Measurements from ENCODE around the gene GLOD4. TPM values are rescaled to one million over a fixed set of nuclear protein-coding genes. Genes with fewer than 3 reads are reported as not detected.
A peak's percentile ranks its signal among the peaks of the same experiment; 100 is the strongest.

The GLOD4 gene
- total and polyA plus RNA-seq, 2 of the 4 experiments (the other 2 are of a cell fraction) = 26.3 to 36.7 TPM

GRCh38 chr17:746783-747629, 35.1 kb downstream of the GLOD4 start:
- no peak for ATAC-seq (ENCODE audit: low read depth)
- Histone ChIP-seq H3K27me3 (ENCODE audit: control insufficient read depth, insufficient read depth, low read length) (no peaks in the 10 kb centered on the region), H3K4me1 (ENCODE audit: control insufficient read depth, insufficient read depth, low read length) (peaks cover 7% of the 10 kb centered on the region), H2BK20ac (ENCODE audit: low read depth, low read length) (no peak overlapping the region), H4K5ac (ENCODE audit: low read depth, low read length) (no peak overlapping the region), H3K36me3 (ENCODE audit: control insufficient read depth, insufficient read depth, low read length) (peaks cover 51% of the 10 kb centered on the region), H3K56ac (ENCODE audit: extremely low read depth, insufficient read depth, low read length) (no peak overlapping the region), H4K8ac (ENCODE audit: low read depth in 2 of 2, low read length in 2 of 2) (no peak overlapping the region), H3K4me3 (ENCODE audit: insufficient read depth, low read depth, low read length) (no peak overlapping the region), H3K23ac (ENCODE audit: low read depth, low read length) (no peak overlapping the region), H4K91ac (ENCODE audit: insufficient read depth, low read depth, low read length) (no peak overlapping the region), H3K14ac (replicated peaks; ENCODE audit: low read depth, low read length) (no peak overlapping the region), H3K18ac (ENCODE audit: low read depth, low read length) (no peak overlapping the region), H3K79me1 (ENCODE audit: low read depth in 1 of 2, low read length in 2 of 2) (peaks cover 31 to 87% of the 10 kb centered on the region in 2 experiments), H3K9me1 (ENCODE audit: insufficient read depth, low read length) (peaks cover 17% of the 10 kb centered on the region), H2BK120ac (ENCODE audit: low read depth, low read length) (no peak overlapping the region), H4K20me1 (ENCODE audit: insufficient read depth, low read length) (peaks cover 31% of the 10 kb centered on the region), H3K9ac (ENCODE audit: low read depth, low read length) (no peak overlapping the region), H2BK15ac (ENCODE audit: low read depth, low read length) (no peak overlapping the region), H2AK5ac (ENCODE audit: low read depth, low read length) (no peak overlapping the region), H2AFZ (replicated peaks; ENCODE audit: low read length, poor library complexity) (no peak overlapping the region), H3K9me3 (ENCODE audit: control insufficient read depth, insufficient read depth, low read length) (no peaks in the 10 kb centered on the region), H2BK5ac (ENCODE audit: low read depth, low read length, poor library complexity, severe bottlenecking) (no peak overlapping the region), H3K4me2 (ENCODE audit: low read depth, low read length) (no peak overlapping the region), H2AK9ac (replicated peaks; ENCODE audit: low read depth, low read length, poor library complexity) (peak overlapping the region; percentile 50), H3K27ac (ENCODE audit: insufficient read depth, low read length) (no peak overlapping the region), H3K4ac (ENCODE audit: low read depth, low read length) (no peak overlapping the region)
- DNase-seq = no peak
- in situ Hi-C loops (cut with MboI; ENCODE audit: low sequenced_read_pairs) = no loop called here
- 94% methylated on average over 19 of the region's 38 CpGs; no CpG with 5 or more reads in 1 of the 2 experiments for WGBS, 2 experiments (ENCODE audit: extremely low coverage in 2 of 2, insufficient read length in 1 of 2)
- CTCF ChIA-PET = no interaction called here
- BruUV-seq (replicated peaks) = no TSS peak
- intact Hi-C loops (cut with micrococcal nuclease) = no loop called here
- POLR2A ChIA-PET (ENCODE audit: unreplicated experiment) = no interaction called here
- dilution Hi-C loops (cut with HindIII; ENCODE audit: low sequenced_read_pairs, unreplicated experiment) = no loop called here
- TF ChIP-seq MAZ (IDR thresholded peaks at IDR 0.05; ENCODE audit: borderline replicate concordance, low read depth, low read length) (no peak), RFX5 (IDR thresholded peaks at IDR 0.05; ENCODE audit: low read depth, low read length) (no peak)

Data from IMR-90 (cell line).